ENCODE data around the gene GLP1R. TPM values are rescaled to one million over a fixed set of nuclear protein-coding genes. Genes with fewer than 3 reads are reported as not detected.

The GLP1R gene
- total RNA-seq, 1 donor from 2014 or later = not detected

- H3K27ac Mint-ChIP-seq (ENCODE audit: unreplicated experiment) = no peak overlapping the region
- H3K27me3 Mint-ChIP-seq (ENCODE audit: unreplicated experiment) = peaks cover 33% of the 10 kb centered on the region
- DNase-seq (ENCODE audit: extremely low spot score, unreplicated experiment) = no peak
- H3K9me3 Mint-ChIP-seq (ENCODE audit: unreplicated experiment) = no peaks in the 10 kb centered on the region
- TF ChIP-seq CTCF (IDR thresholded peaks at IDR 0.05) = no peak
- H3K4me1 Mint-ChIP-seq (ENCODE audit: unreplicated experiment) = no peaks in the 10 kb centered on the region
- H3K36me3 Mint-ChIP-seq (ENCODE audit: unreplicated experiment) = no peaks in the 10 kb centered on the region
- H3K4me3 Mint-ChIP-seq (ENCODE audit: unreplicated experiment) = no peak overlapping the region
Observed at GRCh38 chr6:39091220-39091619, 42.6 kb downstream of the GLP1R start.

- Mint-ChIP-seq H3K27me3 (ENCODE audit: unreplicated experiment) (peaks cover 28% of the 10 kb centered on the region), H3K9me3 (ENCODE audit: unreplicated experiment) (no peaks in the 10 kb centered on the region), H3K36me3 (ENCODE audit: unreplicated experiment) (no peaks in the 10 kb centered on the region), H3K4me3 (ENCODE audit: unreplicated experiment) (no peak overlapping the region), H3K4me1 (ENCODE audit: unreplicated experiment) (no peaks in the 10 kb centered on the region), H3K27ac (ENCODE audit: unreplicated experiment) (no peak overlapping the region)
- no peak for TF ChIP-seq CTCF (IDR thresholded peaks at IDR 0.05)
- no peak for DNase-seq (ENCODE audit: extremely low spot score, unreplicated experiment)
Observed at GRCh38 chr6:39092124-39092523, 43.5 kb downstream of the GLP1R start.

- TF ChIP-seq CTCF (IDR thresholded peaks at IDR 0.05) = no peak
- H3K27me3 Mint-ChIP-seq (ENCODE audit: unreplicated experiment) = peaks cover 28% of the 10 kb centered on the region
- no peaks in the 10 kb centered on the region for H3K9me3 Mint-ChIP-seq (ENCODE audit: unreplicated experiment)
- no peak for DNase-seq (ENCODE audit: extremely low spot score, unreplicated experiment)
- H3K4me1 Mint-ChIP-seq (ENCODE audit: unreplicated experiment) = no peaks in the 10 kb centered on the region
- H3K27ac Mint-ChIP-seq (ENCODE audit: unreplicated experiment) = no peak overlapping the region
- no peak overlapping the region for H3K4me3 Mint-ChIP-seq (ENCODE audit: unreplicated experiment)
- no peaks in the 10 kb centered on the region for H3K36me3 Mint-ChIP-seq (ENCODE audit: unreplicated experiment)
Observed at GRCh38 chr6:39093149-39093708, 44.6 kb downstream of the GLP1R start.

- H3K9me3 Mint-ChIP-seq (ENCODE audit: unreplicated experiment) = no peaks in the 10 kb centered on the region
- DNase-seq (ENCODE audit: extremely low spot score, unreplicated experiment) = no peak
Observed at GRCh38 chr6:39095578-39095977, 47.0 kb downstream of the GLP1R start.

GRCh38 chr6:39100358-39100757 lies 51.8 kb downstream of the GLP1R start:
- peaks cover 13% of the 10 kb centered on the region for H3K36me3 Mint-ChIP-seq (ENCODE audit: unreplicated experiment)
- no peaks in the 10 kb centered on the region for H3K9me3 Mint-ChIP-seq (ENCODE audit: unreplicated experiment)
- no peaks in the 10 kb centered on the region for H3K4me1 Mint-ChIP-seq (ENCODE audit: unreplicated experiment)
- H3K27me3 Mint-ChIP-seq (ENCODE audit: unreplicated experiment) = peaks cover 3% of the 10 kb centered on the region
- DNase-seq (ENCODE audit: extremely low spot score, unreplicated experiment) = no peak
- H3K27ac Mint-ChIP-seq (ENCODE audit: unreplicated experiment) = no peak overlapping the region
- TF ChIP-seq CTCF (IDR thresholded peaks at IDR 0.05) = no peak
- H3K4me3 Mint-ChIP-seq (ENCODE audit: unreplicated experiment) = no peak overlapping the region

More at GRCh38 chr6:39095578-39095977, 47.0 kb downstream of the GLP1R start:
- no peak for TF ChIP-seq CTCF (IDR thresholded peaks at IDR 0.05)
- Mint-ChIP-seq H3K4me3 (ENCODE audit: unreplicated experiment) (no peak overlapping the region), H3K36me3 (ENCODE audit: unreplicated experiment) (peaks cover 2% of the 10 kb centered on the region), H3K27ac (ENCODE audit: unreplicated experiment) (no peak overlapping the region), H3K4me1 (ENCODE audit: unreplicated experiment) (no peaks in the 10 kb centered on the region), H3K27me3 (ENCODE audit: unreplicated experiment) (peaks cover 24% of the 10 kb centered on the region)

Measured in osteocyte (in vitro differentiated cells).